ENCODE results near the gene HLA-E. TPM values are rescaled to one million over a fixed set of nuclear protein-coding genes. Genes with fewer than 3 reads are reported as not detected.

The HLA-E gene
- total and polyA plus RNA-seq, 2 experiments from 2014 or later, result 15.6 to 36.0 TPM

DNA sequence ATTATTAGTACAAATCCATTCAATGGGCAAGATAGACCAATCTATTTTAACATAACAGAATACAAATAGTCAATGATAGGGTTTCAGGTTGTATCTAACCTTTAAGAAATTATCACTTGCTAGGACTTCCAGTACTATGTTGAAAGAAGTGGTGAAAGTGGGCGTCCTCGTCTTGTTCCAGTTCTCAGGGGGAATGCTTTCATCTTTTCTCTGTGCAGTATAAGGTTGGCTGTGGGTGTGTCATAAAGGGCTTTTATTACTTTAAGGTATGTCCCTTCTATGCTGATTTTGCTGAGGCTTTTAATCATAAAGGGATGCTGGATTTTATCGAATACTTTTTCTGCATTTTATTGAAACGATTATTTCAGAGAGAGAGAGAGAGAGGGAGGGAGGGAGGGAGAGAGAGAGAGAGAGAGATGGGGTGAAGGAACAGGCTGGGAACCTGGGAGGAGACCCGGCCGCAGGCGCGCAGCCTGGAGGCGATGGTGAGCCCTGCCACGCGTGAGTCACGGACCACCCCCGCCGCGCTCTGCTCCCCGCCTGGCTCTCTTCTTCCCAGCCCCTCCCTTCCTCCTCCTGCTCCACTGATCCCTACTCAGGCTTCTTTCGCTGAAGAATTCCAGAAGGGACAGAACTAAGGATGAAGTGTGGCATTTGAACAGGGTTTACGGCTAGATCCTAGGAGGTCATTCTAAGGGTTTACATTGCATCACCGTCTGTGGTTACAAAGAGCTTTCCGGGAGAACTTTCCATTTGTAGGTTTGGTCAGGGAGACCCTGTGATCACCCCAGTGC lies 45.5 kb upstream of the HLA-E start:
- H3K4me3 Mint-ChIP-seq, result peak overlapping the region; percentile 64
- H3K27me3 Mint-ChIP-seq (ENCODE audit: insufficient read depth, low read depth, poor library complexity), result peaks cover 15% of the 10 kb centered on the region
- H2AFZ ChIP-seq, result peak overlapping the region; percentile 96
- peaks cover 12% of the 10 kb centered on the region; the same call in 2 of the 3 replicates for H3K4me1 Mint-ChIP-seq
- H3K9me2 ChIP-seq (ENCODE audit: insufficient read depth), result no peaks in the 10 kb centered on the region
- H3K36me3 Mint-ChIP-seq (ENCODE audit: low read depth), result no peaks in the 10 kb centered on the region
- peak overlapping the region; percentile 78 for H3K4me2 ChIP-seq
- 0 out of 2 replicates have a peak, but pooled peaks cover 2% of the 10 kb centered on the region for H4K20me1 ChIP-seq (replicated peaks; ENCODE audit: insufficient read depth)
- H3K4me1 ChIP-seq (ENCODE audit: insufficient read depth), result no peaks in the 10 kb centered on the region; the same call in 1 of the 2 replicates
- no peak overlapping the region for H3K27ac Mint-ChIP-seq
- H3K36me3 ChIP-seq (ENCODE audit: insufficient read depth), result no peaks in the 10 kb centered on the region
- H3F3A ChIP-seq (replicated peaks; ENCODE audit: low read depth), result no peaks in the 10 kb centered on the region
- no peaks in the 10 kb centered on the region for H3K79me2 ChIP-seq (replicated peaks; ENCODE audit: insufficient read depth)
- H3K27me3 ChIP-seq (ENCODE audit: insufficient read depth), result peaks cover 74% of the 10 kb centered on the region
- H3K4me3 ChIP-seq, result peak overlapping the region; percentile 56
- no peak overlapping the region for H3K27ac ChIP-seq (ENCODE audit: low read depth)
- no peaks in the 10 kb centered on the region for H3K9me3 Mint-ChIP-seq
- peak; percentile 50 for DNase-seq (ENCODE audit: low spot score)
- TF ChIP-seq, protein P1, sequence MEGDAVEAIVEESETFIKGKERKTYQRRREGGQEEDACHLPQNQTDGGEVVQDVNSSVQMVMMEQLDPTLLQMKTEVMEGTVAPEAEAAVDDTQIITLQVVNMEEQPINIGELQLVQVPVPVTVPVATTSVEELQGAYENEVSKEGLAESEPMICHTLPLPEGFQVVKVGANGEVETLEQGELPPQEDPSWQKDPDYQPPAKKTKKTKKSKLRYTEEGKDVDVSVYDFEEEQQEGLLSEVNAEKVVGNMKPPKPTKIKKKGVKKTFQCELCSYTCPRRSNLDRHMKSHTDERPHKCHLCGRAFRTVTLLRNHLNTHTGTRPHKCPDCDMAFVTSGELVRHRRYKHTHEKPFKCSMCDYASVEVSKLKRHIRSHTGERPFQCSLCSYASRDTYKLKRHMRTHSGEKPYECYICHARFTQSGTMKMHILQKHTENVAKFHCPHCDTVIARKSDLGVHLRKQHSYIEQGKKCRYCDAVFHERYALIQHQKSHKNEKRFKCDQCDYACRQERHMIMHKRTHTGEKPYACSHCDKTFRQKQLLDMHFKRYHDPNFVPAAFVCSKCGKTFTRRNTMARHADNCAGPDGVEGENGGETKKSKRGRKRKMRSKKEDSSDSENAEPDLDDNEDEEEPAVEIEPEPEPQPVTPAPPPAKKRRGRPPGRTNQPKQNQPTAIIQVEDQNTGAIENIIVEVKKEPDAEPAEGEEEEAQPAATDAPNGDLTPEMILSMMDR (conservative IDR thresholded peaks at IDR 0.05; ENCODE audit: low read depth in 2 of 2), result peak in 1 of 2 experiments; percentile 27; a peak in 3 of 4 replicates
- no peak for TF ChIP-seq POLR2AphosphoS5 (IDR thresholded peaks at IDR 0.05; ENCODE audit: low read depth)
- no peak for TF ChIP-seq EZH2 (IDR thresholded peaks at IDR 0.05; ENCODE audit: low read depth, unreplicated experiment)
- no peak for TF ChIP-seq ZNF114 (CRISPR knock-in tag; IDR thresholded peaks at IDR 0.05)
- no peak for TF ChIP-seq JUNB (IDR thresholded peaks at IDR 0.05; ENCODE audit: unreplicated experiment)
- no peak for TF ChIP-seq ETS1 (IDR thresholded peaks at IDR 0.05)
- TF ChIP-seq ZNF331 (CRISPR knock-in tag; IDR thresholded peaks at IDR 0.05; ENCODE audit: low read depth), result no peak
- ATAC-seq, result peak; percentile 56

DNA sequence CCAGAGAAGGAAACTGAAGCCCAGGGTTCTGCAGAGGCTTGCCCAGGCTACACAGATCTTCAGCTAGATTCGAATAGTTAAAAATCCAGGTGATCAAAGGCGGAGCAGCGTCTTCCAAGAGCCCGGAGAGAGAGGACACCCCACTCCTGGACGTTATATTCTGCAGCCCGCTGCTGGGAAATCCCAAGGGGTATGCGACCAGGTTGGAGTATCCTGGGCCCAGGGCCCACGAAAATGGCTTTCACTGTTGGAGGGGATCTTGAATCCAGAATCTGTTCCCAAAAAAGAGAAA lies 44.9 kb upstream of the HLA-E start:
- no peaks in the 10 kb centered on the region for H3K9me3 Mint-ChIP-seq
- DNase-seq (ENCODE audit: low spot score), result no peak
- peak overlapping the region; percentile 96 for H2AFZ ChIP-seq
- H3K27ac Mint-ChIP-seq, result no peak overlapping the region
- H3K79me2 ChIP-seq (replicated peaks; ENCODE audit: insufficient read depth), result no peaks in the 10 kb centered on the region
- no peaks in the 10 kb centered on the region; the same call in 1 of the 2 replicates for H3K4me1 ChIP-seq (ENCODE audit: insufficient read depth)
- H3K4me2 ChIP-seq, result peak overlapping the region; percentile 78
- peak; percentile 16 for ATAC-seq
- no peaks in the 10 kb centered on the region for H3K9me2 ChIP-seq (ENCODE audit: insufficient read depth)
- peaks cover 74% of the 10 kb centered on the region for H3K27me3 ChIP-seq (ENCODE audit: insufficient read depth)
- H4K20me1 ChIP-seq (replicated peaks; ENCODE audit: insufficient read depth), result 0 out of 2 replicates have a peak, but pooled peaks cover 2% of the 10 kb centered on the region
- peaks cover 12% of the 10 kb centered on the region; the same call in 2 of the 3 replicates for H3K4me1 Mint-ChIP-seq
- H3K4me3 Mint-ChIP-seq, result peak overlapping the region; percentile 64
- no peaks in the 10 kb centered on the region for H3K36me3 ChIP-seq (ENCODE audit: insufficient read depth)
- H3K27ac ChIP-seq (ENCODE audit: low read depth), result no peak overlapping the region
- H3K4me3 ChIP-seq, result peak overlapping the region; percentile 56
- H3K27me3 Mint-ChIP-seq (ENCODE audit: insufficient read depth, low read depth, poor library complexity), result peaks cover 20% of the 10 kb centered on the region
- no peaks in the 10 kb centered on the region for H3F3A ChIP-seq (replicated peaks; ENCODE audit: low read depth)
- no peaks in the 10 kb centered on the region for H3K36me3 Mint-ChIP-seq (ENCODE audit: low read depth)
- TF ChIP-seq ETS1 (IDR thresholded peaks at IDR 0.05) (no peak), CREB1 (CRISPR knock-in tag; IDR thresholded peaks at IDR 0.05; ENCODE audit: low read depth) (no peak), NANOG (IDR thresholded peaks at IDR 0.05; ENCODE audit: borderline replicate concordance) (no peak), ZNF114 (CRISPR knock-in tag; IDR thresholded peaks at IDR 0.05) (no peak), EZH2phosphoT487 (IDR thresholded peaks at IDR 0.05; ENCODE audit: unreplicated experiment) (no peak), EZH2 (IDR thresholded peaks at IDR 0.05; ENCODE audit: low read depth, unreplicated experiment) (no peak), REST (IDR thresholded peaks at IDR 0.05; ENCODE audit: unreplicated experiment) (no peak), JUNB (IDR thresholded peaks at IDR 0.05; ENCODE audit: unreplicated experiment) (no peak), POLR2AphosphoS5 (IDR thresholded peaks at IDR 0.05; ENCODE audit: low read depth) (no peak)
- TF ChIP-seq, protein P1 (conservative IDR thresholded peaks at IDR 0.05; ENCODE audit: low read depth in 2 of 2), result no peak
